K562 (cell line): ENCODE measurements around the gene RHOBTB3. TPM values are rescaled to one million over a fixed set of nuclear protein-coding genes. Genes with fewer than 3 reads are reported as not detected.
A peak's percentile ranks its signal among the peaks of the same experiment; 100 is the strongest.

ENCODE experiments used
- ARID1B ChIP-seq: fragments of 450-650 bp; IDR thresholded peaks from 2 replicates; pipeline ENCODE4 v1.6.1; 2016; ENCODE audit warnings: antibody characterized with exemption, mild to moderate bottlenecking, inconsistent platforms
- CBFB ChIP-seq: sonication (generic); formaldehyde crosslinking; IDR thresholded peaks from 2 replicates; pipeline ENCODE4 v1.4.0; 2020; ENCODE audit warnings: mild to moderate bottlenecking, missing genetic modification reagents
- DEAF1 ChIP-seq: fragments of 450-650 bp; formaldehyde crosslinking; IDR thresholded peaks from 2 replicates; pipeline ENCODE4 v1.4.0; 2020; ENCODE audit warnings: mild to moderate bottlenecking, moderate library complexity
- FOXK2 ChIP-seq, 2 experiments: fragments of 450-650 bp; IDR thresholded peaks in 1 of 2; conservative IDR thresholded peaks in 1 of 2; 2 replicates each; pipeline ENCODE4 v1.6.1; 2016; ENCODE audit warnings: low read depth in 2 of 2, mild to moderate bottlenecking in 1 of 2
- KDM5B ChIP-seq: fragments of 200-600 bp; sonication (generic); IDR thresholded peaks from 2 replicates; pipeline ENCODE4 v1.6.1; 2012; ENCODE audit warnings: low read depth, mild to moderate bottlenecking, moderate library complexity, low read length, control low read depth, inconsistent platforms; ENCODE audit not compliant: insufficient replicate concordance
- MEF2D ChIP-seq: conservative IDR thresholded peaks from 2 replicates; pipeline ENCODE4 v1.6.1; 2016; ENCODE audit warnings: low read depth, missing genetic modification characterization, missing compliant biosample characterization
- MTA2 ChIP-seq: fragments of 450-650 bp; IDR thresholded peaks from 2 replicates; pipeline ENCODE4 v1.6.1; 2016; ENCODE audit warnings: low read depth
- NCOA1 ChIP-seq: fragments of 450-650 bp; IDR thresholded peaks from 2 replicates; pipeline ENCODE4 v1.6.1; 2016; ENCODE audit warnings: low read depth
- PRMT5 ChIP-seq: sonication (generic); formaldehyde crosslinking; IDR thresholded peaks from 2 replicates; pipeline ENCODE4 v1.5.0; 2020; ENCODE audit warnings: missing genetic modification reagents
- SFPQ ChIP-seq: fragments of 200-400 bp; formaldehyde crosslinking; IDR thresholded peaks from 2 replicates; pipeline ENCODE4 v1.6.1; 2017; ENCODE audit warnings: mild to moderate bottlenecking, low read depth, low read length, moderate library complexity
- SP1 ChIP-seq: sonication (generic); formaldehyde crosslinking; IDR thresholded peaks from 2 replicates; pipeline ENCODE4 v1.8.1; 2022; ENCODE audit warnings: mild to moderate bottlenecking, missing genetic modification reagents
- TAF1 ChIP-seq: IDR thresholded peaks from 2 replicates; pipeline ENCODE4 v1.6.1; 2011; ENCODE audit warnings: mild to moderate bottlenecking, low read length, moderate library complexity; ENCODE audit not compliant: insufficient read depth, control insufficient read depth, severe bottlenecking; ENCODE audit errors: extremely low read depth
- TARDBP ChIP-seq: fragments of 450-650 bp; IDR thresholded peaks from 2 replicates; pipeline ENCODE4 v1.6.1; 2016
- TOE1 ChIP-seq, 2 experiments: fragments of 450-650 bp in 1 of 2; sonication (generic) in 1 of 2; formaldehyde crosslinking in 1 of 2; IDR thresholded peaks; 2 replicates each; pipeline versions ENCODE4 v1.7.1 to v1.8.0; 2016 to 2022; ENCODE audit warnings: borderline replicate concordance in 2 of 2, mild to moderate bottlenecking in 2 of 2, antibody characterized with exemption in 1 of 2, inconsistent platforms in 1 of 2, low read depth in 1 of 2, missing genetic modification reagents in 1 of 2, moderate library complexity in 1 of 2
- UBTF ChIP-seq, 2 experiments: IDR thresholded peaks; 2 replicates each; pipeline ENCODE4 v1.6.1; 2012; ENCODE audit warnings: improper control_type of control experiment in 2 of 2, low read depth in 2 of 2, low read length in 2 of 2, borderline replicate concordance in 1 of 2
- ZFP1 ChIP-seq: fragments of 450-650 bp; formaldehyde crosslinking; IDR thresholded peaks from 2 replicates; pipeline ENCODE4 v1.4.0; 2020; ENCODE audit warnings: mild to moderate bottlenecking, mixed read lengths
- ZNF592 ChIP-seq: fragments of 450-650 bp; IDR thresholded peaks from 2 replicates; pipeline ENCODE4 v1.6.1; 2017; ENCODE audit warnings: antibody characterized with exemption, mild to moderate bottlenecking
- polyA plus RNA-seq, 8 experiments: library from polyadenylated mRNA; depleted of rRNA in 4 of 8; stranded (reverse) in 5 of 8; unstranded in 3 of 8; fragments of >200 nt; fragmentation: Nextera tagmentation in 2 of 8; fragmentation: Illumina TruSeq in 1 of 8; extraction: Ambion mirVana in 2 of 8; extraction: Trizol in 1 of 8; gene quantifications; 2 replicates each; pipeline versions ENCODE4 v1.2.1 to v1.2.3, GENCODE V29; 2011 to 2014; ENCODE audit warnings: inconsistent platforms in 1 of 8, missing spikeins in 1 of 8
- total RNA-seq, 7 experiments: library from RNA; depleted of rRNA in 6 of 7; stranded (reverse); fragments of >200 nt in 6 of 7; fragmentation: Illumina TruSeq in 2 of 7; extraction: Trizol in 2 of 7; gene quantifications; 2 replicates each; pipeline versions ENCODE4 v1.2.1 to v1.2.3, GENCODE V29; 2011 to 2021; ENCODE audit warnings: low replicate concordance in 1 of 7

RHOBTB3 gene
- total and polyA plus RNA-seq, 9 of the 15 experiments (the other 6 are each of a cell fraction or from before 2014, with no cell fraction given), result 39.7 to 143 (median 115) TPM

GRCh38 chr5:95728494-95729114 lies 2.5 kb upstream of the RHOBTB3 start (continued):
- TF ChIP-seq TAF1 (peak; percentile 10), NCOA1 (peak; percentile 64), PRMT5 (no peak), TARDBP (no peak), DEAF1 (peak; percentile 91), KDM5B (no peak), MTA2 (peak; percentile 48; the same call in 1 of the 2 replicates), ARID1B (peak; percentile 35), CBFB (no peak), ZFP1 (peak; percentile 97), SP1 (CRISPR knock-in tag) (no peak), SFPQ (no peak), UBTF (IDR thresholded peaks at IDR 0.05; ENCODE audit: borderline replicate concordance in 1 of 2, low read depth in 2 of 2, low read length in 2 of 2) (no peak), FOXK2 (conservative IDR thresholded peaks at IDR 0.05 in 1 of 2, IDR thresholded peaks at IDR 0.05 in 1 of 2; ENCODE audit: low read depth in 2 of 2) (peak; percentile 74 to 86; a peak in 3 of 4 replicates), ZNF592 (peak; percentile 100), MEF2D (peak; percentile 100), TOE1 (IDR thresholded peaks at IDR 0.05; ENCODE audit: borderline replicate concordance) (no peak), TOE1 (CRISPR knock-in tag; IDR thresholded peaks at IDR 0.05; ENCODE audit: borderline replicate concordance, low read depth) (no peak)
